ENCODE measurements around the gene TRAF2. TPM values are rescaled to one million over a fixed set of nuclear protein-coding genes. Genes with fewer than 3 reads are reported as not detected.

Gene TRAF2
- total RNA-seq, 2 experiments from 2014 or later, result 48.1 to 55.0 TPM

- CTCF ChIA-PET, result interaction anchor here (1.0 kb wide), 1 partner anchor 28 kb away, joined by 3 read pairs; the partner anchor contains the start of gene FBXW5
- POLR2A ChIA-PET, result no interaction called here
These were observed 86.0 kb downstream of the TRAF2 start for GRCh38 chr9:136972335-136972734.

DNA sequence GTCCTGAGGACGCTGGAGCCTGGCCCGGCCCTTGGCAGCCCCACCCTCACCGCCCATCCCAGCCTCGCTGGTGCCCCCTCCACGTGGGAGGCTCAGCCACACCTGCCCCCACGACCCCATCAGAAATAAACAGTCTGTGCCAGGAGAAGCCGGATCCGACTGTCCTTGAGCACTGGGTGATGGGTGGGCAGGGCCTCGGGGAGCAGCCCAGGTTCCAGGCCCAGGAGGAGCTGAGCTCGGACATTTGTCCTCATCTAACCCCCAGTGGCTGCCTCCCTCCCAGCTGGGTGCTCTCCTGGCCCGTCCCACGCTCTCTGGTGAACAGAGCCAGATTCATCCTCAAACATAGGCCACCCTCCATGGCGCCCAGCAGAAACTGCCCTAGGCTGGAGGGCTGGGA, 86.4 kb downstream of the TRAF2 start:
- ChIA-PET POLR2A (no interaction called here), CTCF (interaction anchor here (1.0 to 1.3 kb wide), 2 partner anchors 29 to 32 kb away, joined by 3 read pairs; partner anchors contain the start of gene FBXW5)

GRCh38 chr9:136973618-136974617, 87.6 kb downstream of the TRAF2 start:
- POLR2A ChIA-PET, result no interaction called here
- CTCF ChIA-PET, result interaction anchor here (1.0 to 3.1 kb wide), 9 partner anchors 9 to 186 kb away, joined by 3 to 10 read pairs (median 5); partner anchors contain the start of genes FBXW5 and PAXX

GRCh38 chr9:136974817-136975535, 88.7 kb downstream of the TRAF2 start:
- POLR2A ChIA-PET, result no interaction called here
- CTCF ChIA-PET, result interaction anchor here (0.5 to 3.1 kb wide), 16 partner anchors 10 to 248 kb away, joined by 3 to 17 read pairs (median 4); partner anchors contain the start of genes ABCA2, C8G, CLIC3 and FUT7

DNA sequence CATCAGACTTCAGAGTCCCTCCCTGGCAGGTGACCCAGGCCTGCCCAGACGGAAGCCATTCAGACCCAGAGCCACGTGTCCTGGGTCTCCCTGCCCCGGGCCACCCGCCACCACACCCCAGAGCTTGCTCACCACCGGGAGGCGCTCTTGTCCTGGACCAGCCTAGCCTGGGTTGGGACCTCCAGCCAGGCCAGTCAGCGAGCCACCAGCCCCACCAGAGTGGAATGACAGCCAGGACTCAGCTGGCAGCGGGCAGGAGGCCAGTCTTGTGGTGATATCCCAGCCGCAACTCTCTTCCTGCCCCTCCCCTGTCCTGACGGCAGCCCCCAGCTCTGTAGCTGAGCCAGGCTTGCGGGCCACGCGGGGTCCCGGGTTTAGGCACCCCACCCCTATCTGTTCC, 89.3 kb downstream of the TRAF2 start:
- POLR2A ChIA-PET, result no interaction called here
- CTCF ChIA-PET, result interaction anchor here (0.5 to 3.1 kb wide), 17 partner anchors 9 to 249 kb away, joined by 3 to 17 read pairs (median 5); partner anchors contain the start of genes ABCA2, CLIC3, FUT7 and PAXX

Other genes with a start within 250 kb of the TRAF2 start
- under 1 TPM; 0.69 to 0.70 TPM for gene EGFL7, start 223.6 kb upstream of the TRAF2 start, total RNA-seq
- 10 to 100 TPM; 16.2 to 18.5 TPM for gene AGPAT2, start 199.1 kb upstream of the TRAF2 start, total RNA-seq
- gene DIPK1B, start 173.9 kb upstream of the TRAF2 start, total RNA-seq, result not detected
- 1 to 10 TPM; 1.1 to 1.6 TPM for gene LCN10, start 143.6 kb upstream of the TRAF2 start, total RNA-seq
- gene LCN6, start 138.0 kb upstream of the TRAF2 start, total RNA-seq, result not detected
- gene LCN8, start 128.3 kb upstream of the TRAF2 start, total RNA-seq, result not detected
- gene LCN15, start 122.0 kb upstream of the TRAF2 start, total RNA-seq, result not detected
- 10 to 100 TPM; 48.4 to 53.3 TPM for gene TMEM141, start 95.2 kb upstream of the TRAF2 start, total RNA-seq
- under 1 TPM in 1 of 2 experiments, not detected in 1; 0.46 TPM for gene CCDC183, start 90.2 kb upstream of the TRAF2 start, total RNA-seq
- 100 to 1,000 TPM; 101 to 106 TPM for gene RABL6, start 78.6 kb upstream of the TRAF2 start, total RNA-seq
- gene AJM1, start 44.0 kb upstream of the TRAF2 start, total RNA-seq, result 1 to 10 TPM; 3.8 to 3.9 TPM
- gene PHPT1, start 37.1 kb upstream of the TRAF2 start, total RNA-seq, result 100 to 1,000 TPM; 104 to 105 TPM
- 10 to 100 TPM; 14.1 to 15.3 TPM for gene MAMDC4, start 34.2 kb upstream of the TRAF2 start, total RNA-seq
- 100 to 1,000 TPM; 320 to 322 TPM for gene EDF1, start 20.2 kb upstream of the TRAF2 start, total RNA-seq
- gene FBXW5, start 58.2 kb downstream of the TRAF2 start, total RNA-seq, result 10 to 100 TPM; 81.2 to 82.1 TPM
- under 1 TPM in 1 of 2 experiments, not detected in 1; 0.69 TPM for gene C8G, start 58.7 kb downstream of the TRAF2 start, total RNA-seq
- gene LCN12, start 65.8 kb downstream of the TRAF2 start, total RNA-seq, result under 1 TPM; 0.73 to 0.89 TPM
- not detected for gene PTGDS, start 91.0 kb downstream of the TRAF2 start, total RNA-seq
- gene LCNL1, start 96.5 kb downstream of the TRAF2 start, total RNA-seq, result under 1 TPM in 1 of 2 experiments, not detected in 1; 0.10 TPM
- gene PAXX, start 105.9 kb downstream of the TRAF2 start, total RNA-seq, result 10 to 100 TPM; 66.9 to 74.6 TPM
- not detected for gene CLIC3, start 110.1 kb downstream of the TRAF2 start, total RNA-seq
- gene ABCA2, start 141.7 kb downstream of the TRAF2 start, total RNA-seq, result 10 to 100 TPM in 1 of 2 experiments, 1 to 10 TPM in 1; 9.8 to 10.3 TPM
- under 1 TPM in 1 of 2 experiments, not detected in 1; 0.06 TPM for gene FUT7, start 145.6 kb downstream of the TRAF2 start, total RNA-seq
- 10 to 100 TPM; 28.2 to 31.4 TPM for gene NPDC1, start 159.7 kb downstream of the TRAF2 start, total RNA-seq
- not detected for gene ENTPD2, start 167.5 kb downstream of the TRAF2 start, total RNA-seq
- 10 to 100 TPM; 16.4 to 16.5 TPM for gene SAPCD2, start 184.0 kb downstream of the TRAF2 start, total RNA-seq
- 10 to 100 TPM; 27.2 to 29.6 TPM for gene UAP1L1, start 191.0 kb downstream of the TRAF2 start, total RNA-seq
- gene MAN1B1, start 200.5 kb downstream of the TRAF2 start, total RNA-seq, result 10 to 100 TPM; 30.0 to 34.1 TPM
- gene DPP7, start 228.2 kb downstream of the TRAF2 start, total RNA-seq, result 100 to 1,000 TPM; 323 to 333 TPM